Stimulated activated naive CD4-positive, alpha-beta T cell treated with Interleukin-2 at 50 U/mL for 16 hours (primary cell): ENCODE measurements around the gene BBS7.
A peak's percentile ranks its signal among the peaks of the same experiment; 100 is the strongest.

Source experiments
- DNase-seq: peaks from one replicate; lab custom pipeline; 2025; lab: John Stamatoyannopoulos, UW

The BBS7 gene

GRCh38 chr4:121869841-121870822 lies at the start of gene BBS7:
Gene BBS7 (minus strand): TSS chr4:121870474. CDS start chr4:121870313, 161 bp downstream.
- peak; percentile 95 for DNase-seq

- no peak for DNase-seq
Measured at GRCh38 chr4:121913667-121914066, 43.4 kb upstream of the BBS7 start.

GRCh38 chr4:121908346-121908745 lies 38.1 kb upstream of the BBS7 start:
- DNase-seq: no peak

GRCh38 chr4:121900132-121900983 lies 30.1 kb upstream of the BBS7 start:
- DNase-seq: peak; percentile 31

GRCh38 chr4:121898150-121898549 lies 27.9 kb upstream of the BBS7 start:
- DNase-seq: no peak

- DNase-seq: no peak
Measured at GRCh38 chr4:121888134-121888533, 17.9 kb upstream of the BBS7 start.

GRCh38 chr4:121885115-121885514 lies 14.8 kb upstream of the BBS7 start:
- no peak for DNase-seq

GRCh38 chr4:121881158-121881557 lies 10.9 kb upstream of the BBS7 start:
- no peak for DNase-seq

- DNase-seq: no peak
Measured at GRCh38 chr4:121879135-121879534, 8.9 kb upstream of the BBS7 start.

GRCh38 chr4:121877041-121877773 lies 6.9 kb upstream of the BBS7 start:
- DNase-seq: no peak

GRCh38 chr4:121876070-121876469 lies 5.8 kb upstream of the BBS7 start:
- no peak for DNase-seq

- DNase-seq: no peak
Measured at GRCh38 chr4:121875652-121876051, 5.4 kb upstream of the BBS7 start.

GRCh38 chr4:121873604-121874003 lies 3.3 kb upstream of the BBS7 start:
- DNase-seq: no peak

GRCh38 chr4:121863799-121864198 lies 6.5 kb downstream of the BBS7 start:
- DNase-seq: no peak

- DNase-seq: no peak
Measured at GRCh38 chr4:121861426-121861825, 8.8 kb downstream of the BBS7 start.

GRCh38 chr4:121860121-121860520 lies 10.2 kb downstream of the BBS7 start:
- DNase-seq: no peak

GRCh38 chr4:121851354-121851753 lies 18.9 kb downstream of the BBS7 start:
- no peak for DNase-seq

- no peak for DNase-seq
Measured at GRCh38 chr4:121846662-121847061, 23.6 kb downstream of the BBS7 start.

GRCh38 chr4:121842862-121843261 lies 27.4 kb downstream of the BBS7 start:
- no peak for DNase-seq

- DNase-seq: no peak
Measured at GRCh38 chr4:121838136-121838535, 32.1 kb downstream of the BBS7 start.

GRCh38 chr4:121829511-121829910 lies 40.8 kb downstream of the BBS7 start:
- DNase-seq: no peak

GRCh38 chr4:121827853-121828252 lies 42.4 kb downstream of the BBS7 start:
- DNase-seq: no peak
